ENCODE results near the gene CD58. TPM values are rescaled to one million over a fixed set of nuclear protein-coding genes. Genes with fewer than 3 reads are reported as not detected.

CD58 gene
- total and polyA plus RNA-seq, 12 donors: 6.3 to 43.6 (median 12.5) TPM

DNA sequence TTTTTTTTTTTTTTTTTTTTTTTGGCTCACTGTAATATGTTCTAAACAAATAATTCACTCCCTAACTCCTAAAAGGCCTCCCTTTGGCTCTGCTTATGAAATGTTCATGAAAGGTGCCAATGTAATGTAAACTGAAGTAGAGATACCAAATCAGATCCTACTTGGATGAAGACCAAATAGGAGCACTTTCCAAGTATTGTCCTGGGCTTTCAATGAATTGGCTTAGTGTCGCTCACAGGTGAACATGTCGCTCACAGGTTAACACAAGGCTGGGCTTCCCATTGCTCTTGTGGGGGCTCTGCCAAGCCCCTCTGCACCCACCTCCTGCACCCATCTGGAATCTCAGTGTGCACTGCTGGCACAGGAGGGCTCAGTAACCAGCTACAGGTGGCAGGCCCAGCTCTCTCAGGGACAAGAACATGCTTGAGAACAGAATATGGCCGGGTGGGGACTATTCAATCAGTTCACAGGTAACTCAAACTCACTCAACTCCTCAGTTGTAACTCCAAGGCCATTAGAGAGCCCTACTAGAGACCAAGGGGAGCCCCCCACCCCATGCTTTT is 10.6 kb upstream of the CD58 start:
- intact Hi-C loops (cut with DNase I): no loop called here
- no peak for TF ChIP-seq POLR2A (IDR thresholded peaks at IDR 0.05)
- TF ChIP-seq, protein P1, sequence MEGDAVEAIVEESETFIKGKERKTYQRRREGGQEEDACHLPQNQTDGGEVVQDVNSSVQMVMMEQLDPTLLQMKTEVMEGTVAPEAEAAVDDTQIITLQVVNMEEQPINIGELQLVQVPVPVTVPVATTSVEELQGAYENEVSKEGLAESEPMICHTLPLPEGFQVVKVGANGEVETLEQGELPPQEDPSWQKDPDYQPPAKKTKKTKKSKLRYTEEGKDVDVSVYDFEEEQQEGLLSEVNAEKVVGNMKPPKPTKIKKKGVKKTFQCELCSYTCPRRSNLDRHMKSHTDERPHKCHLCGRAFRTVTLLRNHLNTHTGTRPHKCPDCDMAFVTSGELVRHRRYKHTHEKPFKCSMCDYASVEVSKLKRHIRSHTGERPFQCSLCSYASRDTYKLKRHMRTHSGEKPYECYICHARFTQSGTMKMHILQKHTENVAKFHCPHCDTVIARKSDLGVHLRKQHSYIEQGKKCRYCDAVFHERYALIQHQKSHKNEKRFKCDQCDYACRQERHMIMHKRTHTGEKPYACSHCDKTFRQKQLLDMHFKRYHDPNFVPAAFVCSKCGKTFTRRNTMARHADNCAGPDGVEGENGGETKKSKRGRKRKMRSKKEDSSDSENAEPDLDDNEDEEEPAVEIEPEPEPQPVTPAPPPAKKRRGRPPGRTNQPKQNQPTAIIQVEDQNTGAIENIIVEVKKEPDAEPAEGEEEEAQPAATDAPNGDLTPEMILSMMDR (IDR thresholded peaks at IDR 0.05): no peak
- Histone ChIP-seq H3K4me3 (no peak overlapping the region), H3K27me3 (no peaks in the 10 kb centered on the region), H3K9me3 (replicated peaks in 1 of 3) (no peaks in the 10 kb centered on the region), H3K4me1 (replicated peaks in 1 of 2) (no peaks in the 10 kb centered on the region), H3K36me3 (replicated peaks in 1 of 2) (no peaks in the 10 kb centered on the region), H3K27ac (no peak overlapping the region)
- no peak for DNase-seq
- 90 to 100% (median 95%) methylated on average over 2 to 3 of the region's 3 CpGs for WGBS, 4 donors

DNA sequence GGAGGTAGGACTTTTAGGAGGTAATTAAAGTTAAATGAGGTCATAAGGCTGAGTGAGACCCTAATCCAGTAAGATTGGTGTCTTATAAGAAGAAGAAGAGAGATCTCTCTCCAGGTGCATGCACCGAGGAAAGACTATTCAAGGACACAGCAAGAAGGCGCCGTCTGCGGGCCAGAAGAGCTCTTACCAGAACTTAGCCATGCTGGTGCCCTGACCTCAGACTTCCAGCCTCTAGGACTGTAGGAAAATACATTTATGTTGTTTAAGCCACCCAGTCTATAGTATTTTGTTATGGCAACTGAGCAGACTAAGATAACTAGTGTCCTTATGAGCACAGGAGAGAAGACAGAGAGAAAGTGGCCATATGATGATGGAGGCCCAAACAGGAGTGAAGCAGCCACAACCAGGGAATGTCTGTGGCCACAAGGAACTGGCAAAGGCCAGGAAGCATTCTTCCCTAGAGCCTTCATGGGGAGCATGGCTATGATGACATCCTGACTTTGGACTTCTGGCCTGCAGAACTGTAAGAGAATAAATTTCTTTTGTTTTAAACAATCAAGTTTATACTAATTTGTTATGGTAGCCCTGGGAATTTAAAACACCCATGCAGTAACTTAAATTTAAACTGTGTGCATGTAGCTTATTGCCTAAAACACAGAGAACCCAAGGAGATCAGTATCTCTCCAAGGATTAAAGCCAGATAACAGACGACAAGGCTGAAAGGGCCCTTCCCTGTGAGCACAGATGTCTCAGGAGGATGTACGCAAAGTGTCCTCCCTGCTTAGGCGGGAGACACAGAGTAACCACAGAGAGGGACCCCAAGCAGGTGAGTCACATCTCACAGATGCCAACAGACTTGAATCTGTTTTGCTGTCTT is 9.9 kb upstream of the CD58 start:
- no peak for TF ChIP-seq POLR2A (IDR thresholded peaks at IDR 0.05)
- TF ChIP-seq, protein P1 (IDR thresholded peaks at IDR 0.05): no peak
- Histone ChIP-seq H3K4me1 (replicated peaks in 1 of 2) (no peaks in the 10 kb centered on the region), H3K27ac (no peak overlapping the region), H3K9me3 (replicated peaks in 1 of 3) (no peaks in the 10 kb centered on the region), H3K4me3 (no peak overlapping the region), H3K27me3 (no peaks in the 10 kb centered on the region), H3K36me3 (replicated peaks in 1 of 2) (no peaks in the 10 kb centered on the region)
- no peak for DNase-seq
- intact Hi-C loops (cut with DNase I): no loop called here
- 91 to 95% (median 93%) methylated on average over 7 of the region's 7 CpGs for WGBS, 4 donors

DNA sequence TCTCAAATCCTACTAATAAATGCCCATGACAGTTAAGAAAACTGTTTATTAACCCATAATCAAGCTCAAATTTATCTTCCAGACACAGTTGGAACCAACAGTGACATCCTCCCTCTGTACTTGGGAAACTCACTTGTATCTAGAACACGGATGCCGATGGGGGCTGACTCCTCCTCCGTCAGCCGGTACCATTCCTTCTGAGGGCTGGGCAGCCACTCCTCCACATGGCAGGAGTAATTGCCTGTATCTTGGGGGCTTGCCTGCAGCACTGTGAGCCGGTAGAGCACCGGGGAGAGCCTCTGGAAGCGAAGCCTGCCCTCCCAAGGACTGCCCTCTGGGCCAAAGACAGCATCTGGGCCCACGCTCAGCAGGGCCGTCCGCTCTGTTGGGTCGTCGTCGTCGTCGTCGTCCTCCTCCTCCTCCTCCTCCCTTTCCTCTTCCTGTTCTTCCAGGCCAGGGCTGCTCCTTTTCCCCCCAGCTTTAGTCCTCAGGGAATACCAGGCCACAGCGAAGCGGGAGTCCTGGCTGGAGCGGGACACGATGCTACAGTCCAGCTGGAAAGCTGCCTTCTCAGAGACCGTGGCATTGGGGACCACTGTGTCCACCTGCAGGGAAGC is 8.5 kb upstream of the CD58 start:
- no peak for TF ChIP-seq POLR2A (IDR thresholded peaks at IDR 0.05)
- TF ChIP-seq, protein P1 (IDR thresholded peaks at IDR 0.05): no peak
- WGBS, 4 donors: 74 to 85% (median 80%) methylated on average over 17 to 21 of the region's 21 CpGs
- intact Hi-C loops (cut with DNase I): loop anchor here in 1 of 2 donors (5.0 kb wide), 1 partner anchor 93 kb away; no protein-coding TSS in a partner anchor
- H3K27ac ChIP-seq: no peak overlapping the region
- no peaks in the 10 kb centered on the region for H3K36me3 ChIP-seq (replicated peaks in 1 of 2)
- H3K9me3 ChIP-seq (replicated peaks in 1 of 3): no peaks in the 10 kb centered on the region
- DNase-seq: no peak
- no peaks in the 10 kb centered on the region for H3K4me1 ChIP-seq (replicated peaks in 1 of 2)
- H3K4me3 ChIP-seq: no peak overlapping the region
- no peaks in the 10 kb centered on the region for H3K27me3 ChIP-seq

DNA sequence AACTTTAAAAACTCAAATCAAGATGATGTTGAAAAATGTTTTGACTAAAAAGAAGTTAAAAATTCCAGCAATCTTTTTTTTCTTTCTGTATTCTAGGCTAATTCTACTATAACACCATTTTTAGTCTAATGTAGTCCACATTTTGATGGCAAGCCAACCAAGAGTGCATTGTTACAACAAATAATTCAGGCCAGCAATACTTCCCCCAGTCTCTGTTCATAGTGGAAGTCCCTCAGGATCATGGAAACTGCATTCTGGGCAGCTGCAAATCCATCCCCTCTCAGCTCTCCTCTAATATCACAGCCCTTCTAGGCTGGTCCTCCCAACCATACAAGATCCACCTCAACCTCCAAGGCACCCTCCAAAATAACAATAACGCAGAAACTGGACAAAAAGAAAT is 7.8 kb upstream of the CD58 start:
- H3K4me1 ChIP-seq (replicated peaks in 1 of 2): no peaks in the 10 kb centered on the region
- H3K36me3 ChIP-seq (replicated peaks in 1 of 2): no peaks in the 10 kb centered on the region
- no peaks in the 10 kb centered on the region for H3K9me3 ChIP-seq (replicated peaks in 1 of 3)
- no peaks in the 10 kb centered on the region for H3K27me3 ChIP-seq
- H3K27ac ChIP-seq: no peak overlapping the region
- no peak for DNase-seq
- no peak overlapping the region for H3K4me3 ChIP-seq
- 75 to 100% (median 86%) methylated on average over 1 of the region's 1 CpG for WGBS, 4 donors
- TF ChIP-seq, protein P1 (IDR thresholded peaks at IDR 0.05): no peak
- no peak for TF ChIP-seq POLR2A (IDR thresholded peaks at IDR 0.05)
- intact Hi-C loops (cut with DNase I): loop anchor here in 1 of 2 donors (5.0 kb wide), 1 partner anchor 94 kb away; no protein-coding TSS in a partner anchor

Data from adrenal gland (tissue), 12 donors.